Mesenchymal stem cell (in vitro differentiated cells and primary cell): ENCODE results near the gene ELMO1.

Experiments
- DNase-seq: peaks from one replicate; pipeline ENCODE4 v3.0.0-alpha.2; 2013
- H2AFZ ChIP-seq: one replicate; pipeline ENCODE4 v1.6.1; 2013; ENCODE audit warnings: low read depth, mild to moderate bottlenecking, control low read depth, inconsistent platforms, low read length, moderate library complexity
- H2AK5ac ChIP-seq: 2 replicates; pipeline ENCODE4 v1.6.1; 2013; ENCODE audit warnings: low read length, moderate library complexity, mild to moderate bottlenecking, inconsistent platforms; ENCODE audit not compliant: severe bottlenecking
- H2BK120ac ChIP-seq: one replicate; pipeline ENCODE4 v1.6.1; 2013; ENCODE audit warnings: low read depth, mild to moderate bottlenecking, inconsistent platforms, low read length, moderate library complexity
- H2BK12ac ChIP-seq, 2 experiments: one replicate each; pipeline ENCODE4 v1.6.1; 2013; ENCODE audit warnings: inconsistent platforms in 2 of 2, low read length in 2 of 2, mild to moderate bottlenecking in 2 of 2, moderate library complexity in 2 of 2, control low read depth in 1 of 2
- H2BK15ac ChIP-seq: one replicate; pipeline ENCODE4 v1.6.1; 2013; ENCODE audit warnings: mild to moderate bottlenecking, low read depth, inconsistent platforms; ENCODE audit not compliant: poor library complexity, severe bottlenecking
- H2BK5ac ChIP-seq: 2 replicates; pipeline ENCODE4 v1.6.1; 2013; ENCODE audit warnings: low read depth, mild to moderate bottlenecking, low read length, control low read depth, inconsistent platforms; ENCODE audit not compliant: poor library complexity, severe bottlenecking
- H3K14ac ChIP-seq, 2 experiments: one replicate each; pipeline ENCODE4 v1.6.1; 2013; ENCODE audit warnings: inconsistent platforms in 2 of 2, low read length in 2 of 2, control low read depth in 1 of 2, mild to moderate bottlenecking in 1 of 2, moderate library complexity in 1 of 2
- H3K18ac ChIP-seq, 2 experiments: one replicate each; pipeline ENCODE4 v1.6.1; 2013; ENCODE audit warnings: inconsistent platforms in 2 of 2, low read length in 2 of 2, control low read depth in 1 of 2, low read depth in 1 of 2, mild to moderate bottlenecking in 1 of 2
- H3K23ac ChIP-seq, 2 experiments: one replicate each; pipeline ENCODE4 v1.6.1; 2013; ENCODE audit warnings: inconsistent platforms in 2 of 2, low read length in 2 of 2, mild to moderate bottlenecking in 2 of 2, moderate library complexity in 2 of 2, control low read depth in 1 of 2
- H3K27ac ChIP-seq: 2 replicates; pipeline ENCODE4 v1.5.1; 2013; ENCODE audit warnings: mild to moderate bottlenecking, moderate library complexity, low read length, control low read depth, inconsistent platforms; ENCODE audit not compliant: poor library complexity, severe bottlenecking
- H3K27me3 ChIP-seq, 2 experiments: 2 replicates each; pipeline versions ENCODE4 v1.6.1 to v1.7.0; 2013; ENCODE audit warnings: low read length in 2 of 2, mild to moderate bottlenecking in 2 of 2, moderate library complexity in 2 of 2, control low read depth in 1 of 2, inconsistent platforms in 1 of 2; ENCODE audit not compliant: control insufficient read depth in 1 of 2, insufficient read depth in 1 of 2
- H3K36me3 ChIP-seq, 2 experiments: 2 replicates each; pipeline versions ENCODE4 v1.6.1 to v1.7.0; 2013; ENCODE audit warnings: low read length in 2 of 2, control low read depth in 1 of 2, inconsistent platforms in 1 of 2, low read depth in 1 of 2, mild to moderate bottlenecking in 1 of 2; ENCODE audit not compliant: insufficient read depth in 2 of 2, control insufficient read depth in 1 of 2
- H3K4ac ChIP-seq, 2 experiments: one replicate each; pipeline ENCODE4 v1.6.1; 2013; ENCODE audit warnings: inconsistent platforms in 2 of 2, low read length in 2 of 2, mild to moderate bottlenecking in 2 of 2, moderate library complexity in 2 of 2, control low read depth in 1 of 2, low read depth in 1 of 2
- H3K4me1 ChIP-seq: 2 replicates; pipeline ENCODE4 v1.6.1; 2013; ENCODE audit warnings: low read depth, low read length, control low read depth; ENCODE audit not compliant: control insufficient read depth, insufficient read depth
- H3K4me2 ChIP-seq: 2 replicates; pipeline ENCODE4 v1.6.1; 2013; ENCODE audit warnings: low read length, mild to moderate bottlenecking, inconsistent platforms; ENCODE audit not compliant: poor library complexity, severe bottlenecking
- H3K4me3 ChIP-seq, 2 experiments: 2 replicates each; pipeline versions ENCODE4 v1.5.1 to v1.7.0; 2013; ENCODE audit warnings: low read length in 2 of 2, mild to moderate bottlenecking in 2 of 2, control low read depth in 1 of 2, low read depth in 1 of 2; ENCODE audit not compliant: insufficient read depth in 1 of 2
- H3K79me1 ChIP-seq: replicated peaks from 2 replicates; pipeline ENCODE4 v1.6.1; 2013; ENCODE audit warnings: mild to moderate bottlenecking, control low read depth, low read length, inconsistent platforms; ENCODE audit not compliant: poor library complexity, severe bottlenecking
- H3K9ac ChIP-seq: 2 replicates; pipeline ENCODE4 v1.7.0; 2013; ENCODE audit warnings: mild to moderate bottlenecking, low read length, moderate library complexity
- H3K9me3 ChIP-seq: 2 replicates; pipeline ENCODE4 v1.7.0; 2013; ENCODE audit warnings: mild to moderate bottlenecking, low read length; ENCODE audit not compliant: control insufficient read depth
- H4K8ac ChIP-seq: one replicate; pipeline ENCODE4 v1.6.1; 2013; ENCODE audit warnings: inconsistent platforms, mild to moderate bottlenecking, low read length, moderate library complexity
- H4K91ac ChIP-seq: one replicate; pipeline ENCODE4 v1.6.1; 2013; ENCODE audit warnings: mild to moderate bottlenecking, low read length, inconsistent platforms
- WGBS: methylation state at CpG from one replicate; pipeline ENCODE4 v1.1.7; 2013; ENCODE audit warnings: mixed read lengths; 5-methylcytosine and 5-hydroxymethylcytosine counted together

Gene ELMO1

GRCh38 chr7:37224746-37225145, 223.9 kb downstream of the ELMO1 start:
- no peak overlapping the region for H2AK5ac ChIP-seq
- H3K9ac ChIP-seq, result no peak overlapping the region
- no peak overlapping the region for H4K91ac ChIP-seq
- no peak overlapping the region for H2BK5ac ChIP-seq
- 93% methylated on average over 10 of the region's 10 CpGs for WGBS
- no peak overlapping the region for H3K4me2 ChIP-seq
- no peak overlapping the region for H2AFZ ChIP-seq
- H3K27ac ChIP-seq, result no peak overlapping the region
- H3K79me1 ChIP-seq, result no peaks in the 10 kb centered on the region
- H3K4me1 ChIP-seq, result no peaks in the 10 kb centered on the region
- H3K4me3 ChIP-seq, result peak overlapping the region in 1 of 2 experiments; percentile 14
- no peak overlapping the region for H2BK15ac ChIP-seq
- no peak overlapping the region for H4K8ac ChIP-seq
- H2BK12ac ChIP-seq, result no peak overlapping the region
- H3K36me3 ChIP-seq, result no peaks in the 10 kb centered on the region
- no peak overlapping the region for H3K14ac ChIP-seq
- DNase-seq, result no peak
- no peaks in the 10 kb centered on the region for H3K27me3 ChIP-seq
- H3K9me3 ChIP-seq, result no peaks in the 10 kb centered on the region
- H3K23ac ChIP-seq, result no peak overlapping the region
- no peak overlapping the region for H3K4ac ChIP-seq
- no peak overlapping the region for H3K18ac ChIP-seq
- H2BK120ac ChIP-seq, result no peak overlapping the region

- Histone ChIP-seq H3K4ac (no peak overlapping the region), H3K9ac (no peak overlapping the region), H3K18ac (no peak overlapping the region), H4K91ac (no peak overlapping the region), H2BK15ac (no peak overlapping the region), H3K27me3 (no peaks in the 10 kb centered on the region), H4K8ac (no peak overlapping the region), H2AFZ (no peak overlapping the region), H3K9me3 (no peaks in the 10 kb centered on the region), H3K14ac (no peak overlapping the region), H3K27ac (no peak overlapping the region), H3K4me3 (no peak overlapping the region), H3K4me2 (no peak overlapping the region), H2AK5ac (no peak overlapping the region), H2BK120ac (no peak overlapping the region), H3K36me3 (no peaks in the 10 kb centered on the region), H3K23ac (no peak overlapping the region), H2BK5ac (no peak overlapping the region), H2BK12ac (no peak overlapping the region), H3K4me1 (no peaks in the 10 kb centered on the region), H3K79me1 (no peaks in the 10 kb centered on the region)
- WGBS, result 89% methylated on average over 6 of the region's 6 CpGs
- DNase-seq, result no peak
Observed at GRCh38 chr7:37220664-37221063, 228.0 kb downstream of the ELMO1 start.

- Histone ChIP-seq H2AFZ (no peak overlapping the region), H3K79me1 (no peaks in the 10 kb centered on the region), H4K8ac (no peak overlapping the region), H3K9me3 (no peaks in the 10 kb centered on the region), H3K4me2 (no peak overlapping the region), H3K4ac (no peak overlapping the region), H2AK5ac (no peak overlapping the region), H3K27me3 (peaks cover 4 to 5% of the 10 kb centered on the region in 2 experiments), H2BK12ac (no peak overlapping the region), H3K36me3 (no peaks in the 10 kb centered on the region), H3K23ac (no peak overlapping the region), H3K27ac (no peak overlapping the region), H2BK120ac (no peak overlapping the region), H2BK15ac (no peak overlapping the region), H2BK5ac (no peak overlapping the region), H3K4me1 (no peaks in the 10 kb centered on the region), H3K18ac (no peak overlapping the region), H3K4me3 (no peak overlapping the region), H3K14ac (no peak overlapping the region), H4K91ac (no peak overlapping the region), H3K9ac (no peak overlapping the region)
- WGBS, result 82% methylated on average over 3 of the region's 3 CpGs
- no peak for DNase-seq
Observed at GRCh38 chr7:37218956-37219355, 229.7 kb downstream of the ELMO1 start.

- Histone ChIP-seq H2BK5ac (no peak overlapping the region), H3K23ac (no peak overlapping the region), H3K9ac (no peak overlapping the region), H3K4me3 (no peak overlapping the region), H3K36me3 (no peaks in the 10 kb centered on the region), H3K27me3 (peaks cover 5 to 10% of the 10 kb centered on the region in 2 experiments), H3K4me1 (no peaks in the 10 kb centered on the region), H3K4ac (no peak overlapping the region), H2BK12ac (no peak overlapping the region), H3K9me3 (no peaks in the 10 kb centered on the region), H3K14ac (no peak overlapping the region), H4K91ac (no peak overlapping the region), H2BK15ac (no peak overlapping the region), H3K27ac (no peak overlapping the region), H2AK5ac (no peak overlapping the region), H2AFZ (no peak overlapping the region), H4K8ac (no peak overlapping the region), H3K18ac (no peak overlapping the region), H2BK120ac (no peak overlapping the region), H3K4me2 (no peak overlapping the region), H3K79me1 (no peaks in the 10 kb centered on the region)
- no peak for DNase-seq
- WGBS, result 64% methylated on average over 2 of the region's 2 CpGs
Observed at GRCh38 chr7:37216923-37217322, 231.7 kb downstream of the ELMO1 start.
